ENCODE results near the gene MAPK8IP3.

Gene MAPK8IP3

GRCh38 chr16:1743376-1744337 is 37.7 kb downstream of the MAPK8IP3 start:
- no peak for DNase-seq (ENCODE audit: low read depth)
- no peak overlapping the region for H3K4me3 ChIP-seq (ENCODE audit: low read depth, low read length)
- no peak for TF ChIP-seq CTCF (IDR thresholded peaks at IDR 0.05; ENCODE audit: low read depth, low read length, missing control alignments)
- in situ Hi-C loops (cut with HindIII; ENCODE audit: low sequenced_read_pairs): loop anchor here (10.0 kb wide), 1 partner anchor 59 kb away; no protein-coding TSS in a partner anchor

GRCh38 chr16:1744338-1744840 is 38.4 kb downstream of the MAPK8IP3 start:
- TF ChIP-seq CTCF (IDR thresholded peaks at IDR 0.05; ENCODE audit: low read depth, low read length, missing control alignments): no peak
- no peak for DNase-seq (ENCODE audit: low read depth)
- H3K4me3 ChIP-seq (ENCODE audit: low read depth, low read length): no peak overlapping the region
- in situ Hi-C loops (cut with HindIII; ENCODE audit: low sequenced_read_pairs): loop anchor here (10.0 kb wide), 1 partner anchor 60 kb away; no protein-coding TSS in a partner anchor

GRCh38 chr16:1745181-1745899 is 39.3 kb downstream of the MAPK8IP3 start:
- no peak for TF ChIP-seq CTCF (IDR thresholded peaks at IDR 0.05; ENCODE audit: low read depth, low read length, missing control alignments)
- DNase-seq (ENCODE audit: low read depth): peak; percentile 78
- in situ Hi-C loops (cut with HindIII; ENCODE audit: low sequenced_read_pairs): loop anchor here (10.0 kb wide), 1 partner anchor 61 kb away; no protein-coding TSS in a partner anchor
- peak overlapping the region; percentile 21 for H3K4me3 ChIP-seq (ENCODE audit: low read depth, low read length)

GRCh38 chr16:1745900-1746692 is 40.1 kb downstream of the MAPK8IP3 start:
- H3K4me3 ChIP-seq (ENCODE audit: low read depth, low read length): peak overlapping the region; percentile 21
- peak; percentile 90 for DNase-seq (ENCODE audit: low read depth)
- no peak for TF ChIP-seq CTCF (IDR thresholded peaks at IDR 0.05; ENCODE audit: low read depth, low read length, missing control alignments)
- in situ Hi-C loops (cut with HindIII; ENCODE audit: low sequenced_read_pairs): loop anchor here (10.0 kb wide), 1 partner anchor 61 kb away; no protein-coding TSS in a partner anchor

GRCh38 chr16:1746693-1747195 is 40.7 kb downstream of the MAPK8IP3 start:
- H3K4me3 ChIP-seq (ENCODE audit: low read depth, low read length): no peak overlapping the region
- in situ Hi-C loops (cut with HindIII; ENCODE audit: low sequenced_read_pairs): loop anchor here (10.0 kb wide), 1 partner anchor 62 kb away; no protein-coding TSS in a partner anchor
- no peak for TF ChIP-seq CTCF (IDR thresholded peaks at IDR 0.05; ENCODE audit: low read depth, low read length, missing control alignments)
- DNase-seq (ENCODE audit: low read depth): no peak
